GM12873 (cell line): ENCODE results near the gene PCNX2.

Experiments used
- TF ChIP-seq, protein P1 (sequence below): IDR thresholded peaks from 2 replicates; pipeline ENCODE4 v1.5.1; 2012; ENCODE audit warnings: low read depth, mild to moderate bottlenecking, moderate library complexity, low read length, control low read depth; ENCODE audit not compliant: insufficient read depth; ENCODE audit errors: missing control alignments

Gene PCNX2

DNA sequence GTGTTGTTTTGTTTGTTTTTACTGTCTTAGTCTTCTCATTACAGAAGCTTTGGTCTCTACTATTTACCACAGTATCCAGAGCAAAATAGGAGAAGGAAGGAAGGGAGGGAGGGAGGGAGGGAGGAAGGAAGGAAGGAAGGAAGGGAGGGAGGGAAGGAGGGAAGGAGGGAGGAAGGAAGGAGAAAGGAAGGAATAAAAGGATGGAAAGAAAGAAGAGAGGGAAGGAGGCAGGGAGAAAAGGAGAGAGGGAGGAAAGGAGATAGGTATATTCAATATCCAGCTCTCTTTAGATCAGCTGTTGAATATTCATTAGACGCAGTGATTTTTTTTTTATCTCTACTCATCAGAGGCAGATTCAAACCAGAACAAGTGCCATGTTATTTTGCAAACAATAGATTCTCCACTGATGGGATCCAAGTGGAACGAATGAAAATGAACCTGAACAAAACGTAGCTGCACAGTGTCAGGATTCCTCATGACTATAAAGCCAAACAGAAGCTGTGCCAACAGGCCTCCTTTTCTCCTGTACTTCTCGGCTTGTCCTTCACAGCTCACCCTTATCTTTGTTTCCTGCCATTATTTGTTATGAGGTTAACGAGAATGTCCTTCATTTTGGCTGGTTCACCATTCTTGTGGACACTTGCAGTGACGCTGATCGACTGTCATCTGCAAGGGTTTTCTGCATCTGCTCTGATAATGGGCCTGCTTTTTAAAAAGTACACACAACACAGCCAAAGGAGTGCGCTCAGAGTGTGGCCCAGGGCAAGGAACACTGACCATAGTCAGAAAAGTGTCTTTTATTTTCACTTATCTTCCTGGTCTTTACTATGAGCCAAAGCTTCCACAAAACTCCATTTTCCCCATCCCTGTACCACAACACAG, 352.9 kb downstream of the PCNX2 start:
- TF ChIP-seq, protein P1, sequence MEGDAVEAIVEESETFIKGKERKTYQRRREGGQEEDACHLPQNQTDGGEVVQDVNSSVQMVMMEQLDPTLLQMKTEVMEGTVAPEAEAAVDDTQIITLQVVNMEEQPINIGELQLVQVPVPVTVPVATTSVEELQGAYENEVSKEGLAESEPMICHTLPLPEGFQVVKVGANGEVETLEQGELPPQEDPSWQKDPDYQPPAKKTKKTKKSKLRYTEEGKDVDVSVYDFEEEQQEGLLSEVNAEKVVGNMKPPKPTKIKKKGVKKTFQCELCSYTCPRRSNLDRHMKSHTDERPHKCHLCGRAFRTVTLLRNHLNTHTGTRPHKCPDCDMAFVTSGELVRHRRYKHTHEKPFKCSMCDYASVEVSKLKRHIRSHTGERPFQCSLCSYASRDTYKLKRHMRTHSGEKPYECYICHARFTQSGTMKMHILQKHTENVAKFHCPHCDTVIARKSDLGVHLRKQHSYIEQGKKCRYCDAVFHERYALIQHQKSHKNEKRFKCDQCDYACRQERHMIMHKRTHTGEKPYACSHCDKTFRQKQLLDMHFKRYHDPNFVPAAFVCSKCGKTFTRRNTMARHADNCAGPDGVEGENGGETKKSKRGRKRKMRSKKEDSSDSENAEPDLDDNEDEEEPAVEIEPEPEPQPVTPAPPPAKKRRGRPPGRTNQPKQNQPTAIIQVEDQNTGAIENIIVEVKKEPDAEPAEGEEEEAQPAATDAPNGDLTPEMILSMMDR = no peak

DNA sequence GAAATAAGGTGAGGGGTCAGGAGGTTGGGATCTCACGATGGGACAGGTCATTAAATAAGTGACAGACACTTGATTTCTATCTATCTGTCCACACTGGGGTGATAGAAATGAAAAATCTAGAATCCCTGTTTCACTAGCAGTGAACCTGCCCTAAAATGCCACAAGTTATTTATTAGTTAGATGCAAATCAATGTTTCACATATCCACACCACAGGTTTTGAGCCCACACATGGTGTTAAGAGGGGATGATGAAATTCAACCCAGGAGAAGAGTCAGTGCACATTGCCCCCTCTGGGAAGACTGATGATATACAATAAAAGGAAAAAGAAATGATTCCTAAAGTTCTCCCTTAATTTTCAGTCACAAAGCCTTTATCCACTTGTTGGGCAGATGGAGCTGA, 355.3 kb downstream of the PCNX2 start:
- TF ChIP-seq, protein P1 = no peak

DNA sequence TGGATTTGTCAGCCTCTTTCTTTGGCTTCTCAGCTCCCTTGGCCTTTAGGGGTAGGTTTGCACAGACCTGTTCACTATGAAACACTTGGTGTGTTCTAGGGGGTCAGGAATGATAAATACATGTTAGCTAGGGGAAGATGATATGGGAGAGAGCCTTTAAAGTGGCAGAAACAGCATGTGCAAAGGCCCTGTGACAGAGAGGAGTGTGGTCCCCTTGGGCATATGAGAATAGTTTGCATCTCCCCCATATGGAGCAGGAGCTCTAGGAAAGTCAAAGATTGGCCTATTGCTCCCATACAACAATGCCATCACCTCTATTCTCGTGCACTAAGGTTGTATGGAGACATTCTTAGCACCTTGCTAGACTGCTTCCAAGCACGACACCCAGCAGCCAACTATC, 355.8 kb downstream of the PCNX2 start:
- TF ChIP-seq, protein P1 = no peak

DNA sequence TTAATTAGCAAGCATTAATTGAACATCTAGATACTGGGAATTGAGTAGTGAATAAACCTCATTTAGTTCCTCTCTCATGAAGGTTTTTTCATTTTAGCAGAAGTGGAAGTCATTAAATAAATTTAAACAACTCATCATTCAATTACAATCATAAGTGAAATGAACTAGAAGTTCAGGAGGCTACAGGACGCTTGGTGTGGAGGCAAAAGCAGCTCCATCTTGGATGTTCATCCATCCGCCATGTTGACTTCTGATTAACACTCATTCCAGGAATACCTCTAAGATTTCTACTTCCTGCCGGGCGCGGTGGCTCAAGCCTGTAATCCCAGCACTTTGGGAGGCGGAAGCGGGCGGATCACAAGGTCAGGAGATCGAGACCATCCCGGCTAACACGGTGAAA, 356.6 kb downstream of the PCNX2 start:
- TF ChIP-seq, protein P1 = no peak

DNA sequence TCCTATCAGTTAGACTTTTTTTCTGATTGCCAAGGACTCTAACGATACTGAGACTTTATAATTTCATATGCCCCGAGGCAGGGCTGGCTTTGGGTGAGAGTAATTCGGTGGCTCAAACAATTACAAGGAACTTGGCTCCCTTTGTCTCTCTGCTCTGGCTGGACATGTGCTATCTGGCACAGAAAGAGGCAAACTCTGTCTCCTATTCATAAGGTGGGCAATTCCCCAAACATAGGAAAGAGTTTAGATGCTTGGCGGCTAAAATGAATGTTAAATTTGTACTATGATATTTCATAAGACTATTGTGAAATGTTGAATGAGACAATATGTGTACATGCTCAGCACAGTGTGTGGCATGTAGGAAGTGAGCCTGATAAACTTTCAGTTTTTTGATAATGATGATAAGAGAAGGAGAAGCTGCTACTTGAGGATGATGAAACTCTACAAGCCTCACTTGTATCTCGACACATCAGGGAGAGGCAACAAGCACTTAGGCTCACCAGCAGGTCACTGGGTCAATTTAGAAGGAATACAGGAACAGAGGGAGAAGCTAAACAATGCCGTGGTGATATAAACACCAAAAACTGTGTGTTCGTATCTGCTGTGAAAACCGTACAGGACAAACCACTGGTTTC, 357.7 kb downstream of the PCNX2 start:
- TF ChIP-seq, protein P1 = no peak

DNA sequence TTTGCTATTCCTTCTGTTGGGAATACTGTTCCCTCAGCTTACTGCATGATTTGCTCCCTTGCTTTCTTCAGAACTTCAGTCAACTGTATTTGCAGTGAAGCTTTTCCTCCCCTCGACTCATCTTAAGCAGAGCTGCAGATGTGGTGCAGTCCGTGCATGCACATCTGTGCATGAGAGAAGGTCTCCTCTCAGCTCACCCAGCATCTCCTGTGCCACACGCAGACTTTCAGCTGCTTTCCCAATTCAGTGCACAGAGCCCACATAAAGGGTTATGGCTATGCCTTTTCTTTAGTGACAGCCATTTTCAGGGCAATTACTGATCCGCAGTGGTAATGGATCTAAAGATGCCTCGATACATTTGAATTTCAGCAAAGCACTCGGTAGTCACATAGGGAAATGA, 358.6 kb downstream of the PCNX2 start:
- TF ChIP-seq, protein P1 = no peak
